K562 (cell line): ENCODE results near the gene ACTR3C. TPM values are rescaled to one million over a fixed set of nuclear protein-coding genes. Genes with fewer than 3 reads are reported as not detected.

Source experiments
- ARID4B ChIP-seq: sonication (generic); formaldehyde crosslinking; IDR thresholded peaks from 2 replicates; pipeline ENCODE4 v1.8.0; 2022; ENCODE audit warnings: mild to moderate bottlenecking, missing genetic modification reagents
- GTF2E2 ChIP-seq: fragments of 200-800 bp; sonication (Bioruptor generic); IDR thresholded peaks from 2 replicates; pipeline ENCODE4 v1.6.1; 2016; ENCODE audit warnings: missing genetic modification characterization, missing compliant biosample characterization
- ZNF311 ChIP-seq: fragments of 250-450 bp; sonication (Bioruptor Pico); IDR thresholded peaks from 2 replicates; pipeline ENCODE4 v1.4.0; 2020; ENCODE audit warnings: mild to moderate bottlenecking, moderate library complexity
- polyA plus RNA-seq, 8 experiments: library from polyadenylated mRNA; depleted of rRNA in 4 of 8; stranded (reverse) in 5 of 8; unstranded in 3 of 8; fragments of >200 nt; fragmentation: Nextera tagmentation in 2 of 8; fragmentation: Illumina TruSeq in 1 of 8; extraction: Ambion mirVana in 2 of 8; extraction: Trizol in 1 of 8; gene quantifications; 2 replicates each; pipeline versions ENCODE4 v1.2.1 to v1.2.3, GENCODE V29; 2011 to 2014; ENCODE audit warnings: inconsistent platforms in 1 of 8, missing spikeins in 1 of 8
- total RNA-seq, 7 experiments: library from RNA; depleted of rRNA in 6 of 7; stranded (reverse); fragments of >200 nt in 6 of 7; fragmentation: Illumina TruSeq in 2 of 7; extraction: Trizol in 2 of 7; gene quantifications; 2 replicates each; pipeline versions ENCODE4 v1.2.1 to v1.2.3, GENCODE V29; 2011 to 2021; ENCODE audit warnings: low replicate concordance in 1 of 7
- TF ChIP-seq, protein P1 (sequence below), 2 experiments: fragments of 450-650 bp; formaldehyde crosslinking in 1 of 2; IDR thresholded peaks; 2 replicates each; pipeline versions ENCODE4 v1.4.0 to v1.6.1; 2014 to 2020; ENCODE audit warnings: mild to moderate bottlenecking in 2 of 2, borderline replicate concordance in 1 of 2, low read depth in 1 of 2
- TF ChIP-seq, protein P2 (sequence below): fragments of 450-650 bp; IDR thresholded peaks from 2 replicates; pipeline ENCODE4 v1.6.1; 2016; ENCODE audit warnings: mild to moderate bottlenecking
- TF ChIP-seq, protein P3 (sequence below): IDR thresholded peaks from 2 replicates; pipeline ENCODE4 v1.6.1; 2014; ENCODE audit warnings: antibody characterized with exemption
- TF ChIP-seq, protein P4 (sequence below): fragments of 450-650 bp; IDR thresholded peaks from 2 replicates; pipeline ENCODE4 v1.6.1; 2016; ENCODE audit warnings: missing biosample characterization, missing genetic modification characterization

ACTR3C gene
- total and polyA plus RNA-seq, 9 of the 15 experiments (the other 6 are each of a cell fraction or from before 2014, with no cell fraction given), result 9.0 to 35.4 (median 13.3) TPM

DNA sequence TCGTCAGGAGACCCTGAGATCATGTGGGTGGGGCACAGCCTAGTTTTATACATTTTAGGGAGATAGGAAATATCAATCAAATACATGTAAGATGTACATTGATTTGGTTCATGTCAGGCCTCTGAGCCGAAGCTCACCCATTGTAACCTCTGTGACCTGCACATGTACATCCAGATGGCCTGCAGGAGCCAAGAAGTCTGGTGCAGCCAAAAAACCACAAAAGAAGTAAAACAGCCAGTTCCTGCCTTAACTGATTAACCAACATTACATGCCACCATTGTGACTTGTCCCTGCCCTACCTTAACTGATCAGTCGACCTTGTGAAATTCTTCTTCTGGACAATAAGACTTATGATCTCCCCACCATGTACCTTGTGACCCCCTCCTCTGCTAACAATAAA lies 16.2 kb downstream of the ACTR3C start (continued):
- TF ChIP-seq, protein P1, sequence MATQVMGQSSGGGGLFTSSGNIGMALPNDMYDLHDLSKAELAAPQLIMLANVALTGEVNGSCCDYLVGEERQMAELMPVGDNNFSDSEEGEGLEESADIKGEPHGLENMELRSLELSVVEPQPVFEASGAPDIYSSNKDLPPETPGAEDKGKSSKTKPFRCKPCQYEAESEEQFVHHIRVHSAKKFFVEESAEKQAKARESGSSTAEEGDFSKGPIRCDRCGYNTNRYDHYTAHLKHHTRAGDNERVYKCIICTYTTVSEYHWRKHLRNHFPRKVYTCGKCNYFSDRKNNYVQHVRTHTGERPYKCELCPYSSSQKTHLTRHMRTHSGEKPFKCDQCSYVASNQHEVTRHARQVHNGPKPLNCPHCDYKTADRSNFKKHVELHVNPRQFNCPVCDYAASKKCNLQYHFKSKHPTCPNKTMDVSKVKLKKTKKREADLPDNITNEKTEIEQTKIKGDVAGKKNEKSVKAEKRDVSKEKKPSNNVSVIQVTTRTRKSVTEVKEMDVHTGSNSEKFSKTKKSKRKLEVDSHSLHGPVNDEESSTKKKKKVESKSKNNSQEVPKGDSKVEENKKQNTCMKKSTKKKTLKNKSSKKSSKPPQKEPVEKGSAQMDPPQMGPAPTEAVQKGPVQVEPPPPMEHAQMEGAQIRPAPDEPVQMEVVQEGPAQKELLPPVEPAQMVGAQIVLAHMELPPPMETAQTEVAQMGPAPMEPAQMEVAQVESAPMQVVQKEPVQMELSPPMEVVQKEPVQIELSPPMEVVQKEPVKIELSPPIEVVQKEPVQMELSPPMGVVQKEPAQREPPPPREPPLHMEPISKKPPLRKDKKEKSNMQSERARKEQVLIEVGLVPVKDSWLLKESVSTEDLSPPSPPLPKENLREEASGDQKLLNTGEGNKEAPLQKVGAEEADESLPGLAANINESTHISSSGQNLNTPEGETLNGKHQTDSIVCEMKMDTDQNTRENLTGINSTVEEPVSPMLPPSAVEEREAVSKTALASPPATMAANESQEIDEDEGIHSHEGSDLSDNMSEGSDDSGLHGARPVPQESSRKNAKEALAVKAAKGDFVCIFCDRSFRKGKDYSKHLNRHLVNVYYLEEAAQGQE (IDR thresholded peaks at IDR 0.05; ENCODE audit: borderline replicate concordance), result no peak
- TF ChIP-seq, protein P1 (CRISPR knock-in tag; IDR thresholded peaks at IDR 0.05; ENCODE audit: low read depth), result no peak
- TF ChIP-seq, protein P2, sequence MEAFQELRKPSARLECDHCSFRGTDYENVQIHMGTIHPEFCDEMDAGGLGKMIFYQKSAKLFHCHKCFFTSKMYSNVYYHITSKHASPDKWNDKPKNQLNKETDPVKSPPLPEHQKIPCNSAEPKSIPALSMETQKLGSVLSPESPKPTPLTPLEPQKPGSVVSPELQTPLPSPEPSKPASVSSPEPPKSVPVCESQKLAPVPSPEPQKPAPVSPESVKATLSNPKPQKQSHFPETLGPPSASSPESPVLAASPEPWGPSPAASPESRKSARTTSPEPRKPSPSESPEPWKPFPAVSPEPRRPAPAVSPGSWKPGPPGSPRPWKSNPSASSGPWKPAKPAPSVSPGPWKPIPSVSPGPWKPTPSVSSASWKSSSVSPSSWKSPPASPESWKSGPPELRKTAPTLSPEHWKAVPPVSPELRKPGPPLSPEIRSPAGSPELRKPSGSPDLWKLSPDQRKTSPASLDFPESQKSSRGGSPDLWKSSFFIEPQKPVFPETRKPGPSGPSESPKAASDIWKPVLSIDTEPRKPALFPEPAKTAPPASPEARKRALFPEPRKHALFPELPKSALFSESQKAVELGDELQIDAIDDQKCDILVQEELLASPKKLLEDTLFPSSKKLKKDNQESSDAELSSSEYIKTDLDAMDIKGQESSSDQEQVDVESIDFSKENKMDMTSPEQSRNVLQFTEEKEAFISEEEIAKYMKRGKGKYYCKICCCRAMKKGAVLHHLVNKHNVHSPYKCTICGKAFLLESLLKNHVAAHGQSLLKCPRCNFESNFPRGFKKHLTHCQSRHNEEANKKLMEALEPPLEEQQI, result 0 out of 2 replicates have a peak, but pooled peaks have one; percentile 13
- TF ChIP-seq ARID4B (CRISPR knock-in tag) (no peak), GTF2E2 (no peak), ZNF311 (CRISPR knock-in tag) (no peak)
- TF ChIP-seq, protein P3, sequence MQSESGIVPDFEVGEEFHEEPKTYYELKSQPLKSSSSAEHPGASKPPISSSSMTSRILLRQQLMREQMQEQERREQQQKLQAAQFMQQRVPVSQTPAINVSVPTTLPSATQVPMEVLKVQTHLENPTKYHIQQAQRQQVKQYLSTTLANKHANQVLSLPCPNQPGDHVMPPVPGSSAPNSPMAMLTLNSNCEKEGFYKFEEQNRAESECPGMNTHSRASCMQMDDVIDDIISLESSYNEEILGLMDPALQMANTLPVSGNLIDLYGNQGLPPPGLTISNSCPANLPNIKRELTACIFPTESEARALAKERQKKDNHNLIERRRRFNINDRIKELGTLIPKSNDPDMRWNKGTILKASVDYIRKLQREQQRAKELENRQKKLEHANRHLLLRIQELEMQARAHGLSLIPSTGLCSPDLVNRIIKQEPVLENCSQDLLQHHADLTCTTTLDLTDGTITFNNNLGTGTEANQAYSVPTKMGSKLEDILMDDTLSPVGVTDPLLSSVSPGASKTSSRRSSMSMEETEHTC, result no peak
- TF ChIP-seq, protein P4, sequence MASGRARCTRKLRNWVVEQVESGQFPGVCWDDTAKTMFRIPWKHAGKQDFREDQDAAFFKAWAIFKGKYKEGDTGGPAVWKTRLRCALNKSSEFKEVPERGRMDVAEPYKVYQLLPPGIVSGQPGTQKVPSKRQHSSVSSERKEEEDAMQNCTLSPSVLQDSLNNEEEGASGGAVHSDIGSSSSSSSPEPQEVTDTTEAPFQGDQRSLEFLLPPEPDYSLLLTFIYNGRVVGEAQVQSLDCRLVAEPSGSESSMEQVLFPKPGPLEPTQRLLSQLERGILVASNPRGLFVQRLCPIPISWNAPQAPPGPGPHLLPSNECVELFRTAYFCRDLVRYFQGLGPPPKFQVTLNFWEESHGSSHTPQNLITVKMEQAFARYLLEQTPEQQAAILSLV, result 0 out of 2 replicates have a peak, but pooled peaks have one; percentile 14
